A549 (cell line): ENCODE data around the gene DYNC1H1. TPM values are rescaled to one million over a fixed set of nuclear protein-coding genes. Genes with fewer than 3 reads are reported as not detected.

ENCODE experiments used
- ATAC-seq, 2 experiments: fragments of 200-7000 bp in 1 of 2; fragments of >200 bp in 1 of 2; cut with Nextera tagmentation in 1 of 2; cut with Tn5 transposase in 1 of 2; 3 replicates each; pipeline versions ENCODE4 v1.8.0 to v1.9.1; 2018 to 2020; ENCODE audit warnings: mild to moderate bottlenecking in 1 of 2, moderate library complexity in 1 of 2
- CTCF ChIA-PET: fragments of 300-600 bp; sonication (Branson Sonifier 250); formaldehyde crosslinking; extraction: SDS; loops from one replicate; lab custom pipeline; 2021; ENCODE audit warnings: antibody characterized with exemption, inconsistent platforms; lab: Yijun Ruan, JAX
- POLR2A ChIA-PET: fragments of 350-600 bp; formaldehyde crosslinking; extraction: SDS; loops from one replicate; lab custom pipeline; 2021; ENCODE audit warnings: antibody characterized with exemption, inconsistent platforms; lab: Yijun Ruan, JAX
- DNase-seq, 2 experiments: peaks; one replicate each; pipeline versions ENCODE4 v3.0.0 to v3.0.0-alpha.2; 2011 to 2016; ENCODE audit warnings: low read depth in 1 of 2, low spot score in 1 of 2
- FAIRE-seq: peaks from 2 replicates; lab custom pipeline; 2011; peaks lifted over from hg19 to GRCh38; lab: Jason Lieb, UNC
- H3K27ac ChIP-seq, 2 experiments: fragments of >200 bp; sonication (Bioruptor Twin); formaldehyde crosslinking; 3 replicates each; pipeline ENCODE4 v1.5.1; 2016 to 2017
- H3K4me1 ChIP-seq: fragments of >200 bp; sonication (Bioruptor Twin); formaldehyde crosslinking; 3 replicates; pipeline ENCODE4 v1.6.1; 2016
- H3K4me2 ChIP-seq: fragments of >200 bp; sonication (Bioruptor Twin); formaldehyde crosslinking; 3 replicates; pipeline ENCODE4 v1.6.1; 2016
- H3K4me3 ChIP-seq: fragments of >200 bp; sonication (Bioruptor Twin); formaldehyde crosslinking; 3 replicates; pipeline ENCODE4 v1.5.1; 2016
- H3K9me3 ChIP-seq: fragments of >200 bp; sonication (Bioruptor Twin); formaldehyde crosslinking; 3 replicates; pipeline ENCODE4 v1.6.1; 2016
- CBX2 ChIP-seq: fragments of 200-600 bp; sonication (generic); IDR thresholded peaks from 2 replicates; pipeline ENCODE4 v1.6.1; 2016; ENCODE audit warnings: low read depth, mild to moderate bottlenecking, borderline replicate concordance
- CTCF ChIP-seq: fragments of >200 bp; sonication (Bioruptor Twin); formaldehyde crosslinking; IDR thresholded peaks from 3 replicates; pipeline ENCODE4 v1.5.1; 2016
- EHF ChIP-seq: fragments of 250-450 bp; sonication (Bioruptor Pico); IDR thresholded peaks from 2 replicates; pipeline ENCODE4 v1.5.0; 2020; ENCODE audit warnings: mild to moderate bottlenecking
- EP300 ChIP-seq, 2 experiments: fragments of >200 bp; sonication (Bioruptor Twin); formaldehyde crosslinking; IDR thresholded peaks; 2 replicates in 1 of 2; 3 replicates in 1 of 2; pipeline ENCODE4 v1.6.1; 2016 to 2017
- FOSL2 ChIP-seq, 2 experiments: fragments of 450-650 bp in 1 of 2; fragments of >200 bp in 1 of 2; sonication (Bioruptor Twin) in 1 of 2; formaldehyde crosslinking; IDR thresholded peaks; 2 replicates each; pipeline versions ENCODE4 v1.5.0 to v1.6.1; 2016 to 2020; ENCODE audit warnings: mild to moderate bottlenecking in 1 of 2, moderate library complexity in 1 of 2
- GATA3 ChIP-seq: IDR thresholded peaks from 2 replicates; pipeline ENCODE4 v1.6.1; 2012; ENCODE audit warnings: borderline replicate concordance
- HDAC2 ChIP-seq: fragments of 200-600 bp; sonication (generic); IDR thresholded peaks from 2 replicates; pipeline ENCODE4 v1.6.1; 2016
- HEYL ChIP-seq: fragments of 250-450 bp; sonication (Bioruptor Pico); IDR thresholded peaks from 2 replicates; pipeline ENCODE4 v1.8.0; 2021; ENCODE audit warnings: mild to moderate bottlenecking, moderate library complexity
- HOXA7 ChIP-seq: fragments of 250-450 bp; sonication (Bioruptor Pico); IDR thresholded peaks from 2 replicates; pipeline ENCODE4 v1.5.0; 2020; ENCODE audit warnings: mild to moderate bottlenecking, moderate library complexity
- HOXB13 ChIP-seq: fragments of 250-450 bp; sonication (Bioruptor Pico); IDR thresholded peaks from 2 replicates; pipeline ENCODE4 v1.5.0; 2020; ENCODE audit warnings: low read depth, mild to moderate bottlenecking, moderate library complexity
- HOXB5 ChIP-seq: fragments of 250-450 bp; sonication (Bioruptor Pico); IDR thresholded peaks from 2 replicates; pipeline ENCODE4 v1.5.0; 2020; ENCODE audit warnings: mild to moderate bottlenecking, moderate library complexity
- JUN ChIP-seq, 2 experiments: fragments of >200 bp; sonication (Bioruptor Twin); formaldehyde crosslinking; IDR thresholded peaks; 2 replicates in 1 of 2; 3 replicates in 1 of 2; pipeline ENCODE4 v1.6.1; 2016 to 2017
- JUNB ChIP-seq: fragments of >200 bp; sonication (Bioruptor Twin); formaldehyde crosslinking; IDR thresholded peaks from 2 replicates; pipeline ENCODE4 v1.6.1; 2016
- MAX ChIP-seq: IDR thresholded peaks from 2 replicates; pipeline ENCODE4 v1.6.1; 2012
- NFE2L2 ChIP-seq: fragments of 150-350 bp; conservative IDR thresholded peaks from 2 replicates; pipeline ENCODE4 v1.6.1; 2014; ENCODE audit warnings: low read length
- NPAS2 ChIP-seq: fragments of 250-450 bp; sonication (Bioruptor Pico); IDR thresholded peaks from 2 replicates; pipeline ENCODE4 v1.8.0; 2022; ENCODE audit warnings: mild to moderate bottlenecking, moderate library complexity, borderline replicate concordance
- PHF8 ChIP-seq: fragments of 200-600 bp; sonication (generic); IDR thresholded peaks from 2 replicates; pipeline ENCODE4 v1.6.1; 2016; ENCODE audit warnings: low read depth, mild to moderate bottlenecking, antibody characterized with exemption, moderate library complexity, borderline replicate concordance
- POLR2A ChIP-seq: IDR thresholded peaks from 2 replicates; pipeline ENCODE4 v1.6.1; 2012; ENCODE audit warnings: mild to moderate bottlenecking, low read length
- RAD21 ChIP-seq, 2 experiments: fragments of >200 bp in 1 of 2; sonication (Bioruptor Twin) in 1 of 2; formaldehyde crosslinking in 1 of 2; IDR thresholded peaks in 1 of 2; conservative IDR thresholded peaks in 1 of 2; 2 replicates in 1 of 2; 3 replicates in 1 of 2; pipeline ENCODE4 v1.6.1; 2012 to 2018; ENCODE audit warnings: inconsistent platforms in 1 of 2
- RARB ChIP-seq: fragments of 250-450 bp; sonication (Bioruptor Pico); IDR thresholded peaks from 2 replicates; pipeline ENCODE4 v1.8.0; 2021; ENCODE audit warnings: mild to moderate bottlenecking, moderate library complexity
- RCOR1 ChIP-seq: fragments of 150-350 bp; IDR thresholded peaks from 2 replicates; pipeline ENCODE4 v1.6.1; 2014; ENCODE audit warnings: antibody characterized with exemption, low read length, low read depth
- REST ChIP-seq: fragments of 200-600 bp; sonication (generic); IDR thresholded peaks from 2 replicates; pipeline ENCODE4 v1.6.1; 2016; ENCODE audit warnings: antibody characterized with exemption, mild to moderate bottlenecking, moderate library complexity
- SMC3 ChIP-seq: fragments of >200 bp; sonication (Bioruptor Twin); formaldehyde crosslinking; IDR thresholded peaks from 3 replicates; pipeline ENCODE4 v1.6.1; 2018; ENCODE audit warnings: inconsistent platforms
- TFCP2L1 ChIP-seq: fragments of 250-450 bp; sonication (Bioruptor Pico); IDR thresholded peaks from 2 replicates; pipeline ENCODE4 v1.5.0; 2021; ENCODE audit warnings: mild to moderate bottlenecking
- TP53 ChIP-seq: fragments of 250-450 bp; sonication (Bioruptor Pico); IDR thresholded peaks from 2 replicates; pipeline ENCODE4 v1.5.0; 2021; ENCODE audit warnings: mild to moderate bottlenecking, moderate library complexity
- USF2 ChIP-seq: fragments of 450-650 bp; IDR thresholded peaks from 2 replicates; pipeline ENCODE4 v1.6.1; 2014; ENCODE audit warnings: antibody characterized with exemption
- ZFP36 ChIP-seq: fragments of 450-650 bp; IDR thresholded peaks from 2 replicates; pipeline ENCODE4 v1.6.1; 2014; ENCODE audit warnings: borderline replicate concordance; ENCODE audit not compliant: partially characterized antibody
- WGBS: methylation state at CpG from one replicate; pipeline ENCODE4 v1.1.6; 2017; ENCODE audit errors: missing lambda C conversion rate; 5-methylcytosine and 5-hydroxymethylcytosine counted together
- polyA plus RNA-seq, 4 experiments: library from polyadenylated mRNA; depleted of rRNA in 3 of 4; stranded (reverse); fragments of >200 nt; fragmentation: RNase III in 1 of 4; extraction: RNeasy Plus Mini Kit Qiagen cat#74134 plus additional on column Dnase treatment in 1 of 4; gene quantifications; 2 replicates in 3 of 4; 3 replicates in 1 of 4; pipeline ENCODE4 v1.2.3, GENCODE V29; 2011 to 2017
- TF ChIP-seq, protein P1 (sequence below): fragments of >200 bp; sonication (Bioruptor Twin); formaldehyde crosslinking; IDR thresholded peaks from 2 replicates; pipeline ENCODE4 v1.6.1; 2016
- TF ChIP-seq, protein P2 (sequence below): fragments of >200 bp; sonication (Bioruptor Twin); formaldehyde crosslinking; IDR thresholded peaks from 3 replicates; pipeline ENCODE4 v1.6.1; 2016
- TF ChIP-seq, protein P3 (sequence below): IDR thresholded peaks from 2 replicates; pipeline ENCODE4 v1.6.1; 2012
- TF ChIP-seq, protein P4 (sequence below): fragments of 250-450 bp; sonication (Bioruptor Pico); IDR thresholded peaks from 2 replicates; pipeline ENCODE4 v1.5.0; 2020; ENCODE audit warnings: low read depth, mild to moderate bottlenecking, moderate library complexity

DYNC1H1 gene
- polyA plus RNA-seq, 2 of the 4 experiments (the other 2 are of a cell fraction): 177 to 187 TPM

DNA sequence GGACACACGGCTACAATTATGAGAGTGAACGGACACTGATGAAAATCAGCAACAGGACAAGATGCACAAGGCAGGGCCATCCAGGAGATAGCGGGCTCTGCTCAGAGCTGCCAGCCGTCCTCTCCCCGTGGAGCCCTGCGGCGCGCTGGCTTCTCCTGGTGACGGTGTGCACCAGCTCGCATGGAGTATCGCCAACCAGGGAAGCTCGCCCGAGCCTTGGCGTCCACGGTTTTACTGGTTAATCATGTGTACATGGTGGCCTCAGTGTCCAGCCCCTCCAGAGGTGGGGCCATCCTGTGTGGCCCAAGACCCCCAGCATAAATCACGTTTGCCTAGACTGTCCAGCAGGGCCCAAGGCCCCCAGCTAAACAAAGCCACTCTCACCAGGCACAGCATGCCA lies 31.2 kb upstream of the DYNC1H1 start:
- no peak for FAIRE-seq
- CTCF ChIA-PET: interaction anchor here (0.6 to 3.4 kb wide), 7 partner anchors 8 to 256 kb away, joined by 3 to 18 read pairs (median 5); no protein-coding TSS in a partner anchor

GRCh38 chr14:101934601-101935150 lies 29.7 kb upstream of the DYNC1H1 start:
- no peak for ATAC-seq
- CTCF ChIA-PET: interaction anchor here (1.5 to 3.4 kb wide), 4 partner anchors 10 to 227 kb away, joined by 4 to 18 read pairs (median 6); no protein-coding TSS in a partner anchor
- no peak for FAIRE-seq
- TF ChIP-seq CTCF: no peak
- no peak for TF ChIP-seq HEYL (CRISPR knock-in tag)
- TF ChIP-seq, protein P1, sequence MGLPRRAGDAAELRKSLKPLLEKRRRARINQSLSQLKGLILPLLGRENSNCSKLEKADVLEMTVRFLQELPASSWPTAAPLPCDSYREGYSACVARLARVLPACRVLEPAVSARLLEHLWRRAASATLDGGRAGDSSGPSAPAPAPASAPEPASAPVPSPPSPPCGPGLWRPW: no peak
- TF ChIP-seq RARB: no peak
- no peak for TF ChIP-seq NPAS2
- TF ChIP-seq, protein P2, sequence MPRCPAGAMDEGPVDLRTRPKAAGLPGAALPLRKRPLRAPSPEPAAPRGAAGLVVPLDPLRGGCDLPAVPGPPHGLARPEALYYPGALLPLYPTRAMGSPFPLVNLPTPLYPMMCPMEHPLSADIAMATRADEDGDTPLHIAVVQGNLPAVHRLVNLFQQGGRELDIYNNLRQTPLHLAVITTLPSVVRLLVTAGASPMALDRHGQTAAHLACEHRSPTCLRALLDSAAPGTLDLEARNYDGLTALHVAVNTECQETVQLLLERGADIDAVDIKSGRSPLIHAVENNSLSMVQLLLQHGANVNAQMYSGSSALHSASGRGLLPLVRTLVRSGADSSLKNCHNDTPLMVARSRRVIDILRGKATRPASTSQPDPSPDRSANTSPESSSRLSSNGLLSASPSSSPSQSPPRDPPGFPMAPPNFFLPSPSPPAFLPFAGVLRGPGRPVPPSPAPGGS: no peak
- TF ChIP-seq, protein P3, sequence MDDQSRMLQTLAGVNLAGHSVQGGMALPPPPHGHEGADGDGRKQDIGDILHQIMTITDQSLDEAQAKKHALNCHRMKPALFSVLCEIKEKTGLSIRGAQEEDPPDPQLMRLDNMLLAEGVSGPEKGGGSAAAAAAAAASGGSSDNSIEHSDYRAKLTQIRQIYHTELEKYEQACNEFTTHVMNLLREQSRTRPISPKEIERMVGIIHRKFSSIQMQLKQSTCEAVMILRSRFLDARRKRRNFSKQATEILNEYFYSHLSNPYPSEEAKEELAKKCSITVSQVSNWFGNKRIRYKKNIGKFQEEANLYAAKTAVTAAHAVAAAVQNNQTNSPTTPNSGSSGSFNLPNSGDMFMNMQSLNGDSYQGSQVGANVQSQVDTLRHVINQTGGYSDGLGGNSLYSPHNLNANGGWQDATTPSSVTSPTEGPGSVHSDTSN: no peak
- no peak for TF ChIP-seq HOXA7
- no peak for TF ChIP-seq REST
- TF ChIP-seq JUNB: no peak
- no peak for TF ChIP-seq JUN (IDR thresholded peaks at IDR 0.05)
- TF ChIP-seq EHF (CRISPR knock-in tag): no peak
- TF ChIP-seq TFCP2L1: no peak
- TF ChIP-seq CBX2: no peak
- TF ChIP-seq RAD21 (conservative IDR thresholded peaks at IDR 0.05 in 1 of 2, IDR thresholded peaks at IDR 0.05 in 1 of 2): no peak

More for the DNA sequence above, 31.2 kb upstream of the DYNC1H1 start:
- POLR2A ChIA-PET: interaction anchor here (1.2 kb wide), 1 partner anchor 15 kb away, joined by 4 read pairs; no protein-coding TSS in a partner anchor
- Histone ChIP-seq H3K4me2 (no peak overlapping the region), H3K27ac (no peak overlapping the region), H3K9me3 (no peaks in the 10 kb centered on the region), H3K4me1 (no peaks in the 10 kb centered on the region), H3K4me3 (no peak overlapping the region)
- no peak for DNase-seq
- WGBS: 82% methylated on average over 16 of the region's 16 CpGs
- ATAC-seq: 0 out of 6 replicates have a peak, but pooled peaks have one; percentile 12 to 14
- TF ChIP-seq ZFP36 (no peak), POLR2A (no peak), GATA3 (no peak), RCOR1 (no peak), NFE2L2 (no peak), SMC3 (no peak), HOXB5 (no peak), EHF (CRISPR knock-in tag) (no peak), TP53 (CRISPR knock-in tag) (no peak), USF2 (no peak), HEYL (CRISPR knock-in tag) (no peak), HOXB13 (CRISPR knock-in tag) (no peak), PHF8 (no peak), MAX (no peak), EP300 (IDR thresholded peaks at IDR 0.05) (no peak), HDAC2 (no peak), FOSL2 (IDR thresholded peaks at IDR 0.05) (no peak), FOSL2 (CRISPR knock-in tag; IDR thresholded peaks at IDR 0.05) (no peak)
- TF ChIP-seq, protein P4, sequence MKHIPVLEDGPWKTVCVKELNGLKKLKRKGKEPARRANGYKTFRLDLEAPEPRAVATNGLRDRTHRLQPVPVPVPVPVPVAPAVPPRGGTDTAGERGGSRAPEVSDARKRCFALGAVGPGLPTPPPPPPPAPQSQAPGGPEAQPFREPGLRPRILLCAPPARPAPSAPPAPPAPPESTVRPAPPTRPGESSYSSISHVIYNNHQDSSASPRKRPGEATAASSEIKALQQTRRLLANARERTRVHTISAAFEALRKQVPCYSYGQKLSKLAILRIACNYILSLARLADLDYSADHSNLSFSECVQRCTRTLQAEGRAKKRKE (CRISPR knock-in tag): no peak

More at GRCh38 chr14:101934601-101935150, 29.7 kb upstream of the DYNC1H1 start:
- H3K27ac ChIP-seq: no peak overlapping the region
- no peaks in the 10 kb centered on the region for H3K4me1 ChIP-seq
- WGBS: 60% methylated on average over 12 of the region's 14 CpGs
- no peaks in the 10 kb centered on the region for H3K9me3 ChIP-seq
- no peak for DNase-seq
- H3K4me3 ChIP-seq: no peak overlapping the region
- POLR2A ChIA-PET: no interaction called here
- H3K4me2 ChIP-seq: no peak overlapping the region
